BJ (cell line): ENCODE measurements around the gene CKAP2. TPM values are rescaled to one million over a fixed set of nuclear protein-coding genes. Genes with fewer than 3 reads are reported as not detected.
"Not testable (repeated sequence)": the region's sequence is repeated elsewhere in the genome, so short reads cannot be mapped to it uniquely, and the experiment has no call there.

Experiments
- CTCF ChIA-PET: fragments of 350-600 bp; formaldehyde crosslinking; extraction: SDS; loops from one replicate; lab custom pipeline; 2021; ENCODE audit warnings: antibody characterized with exemption, inconsistent platforms; lab: Yijun Ruan, JAX
- POLR2A ChIA-PET: fragments of 300-600 bp; sonication (Branson Sonifier 250); formaldehyde crosslinking; extraction: SDS; loops from one replicate; lab custom pipeline; 2021; ENCODE audit warnings: antibody characterized with exemption; lab: Charles Lee
- DNase-seq: peaks from one replicate; pipeline ENCODE4 v3.0.0-alpha.2; 2011; ENCODE audit warnings: low read depth
- H3K27me3 ChIP-seq: 2 replicates; pipeline ENCODE4 v1.6.0; 2011; ENCODE audit warnings: low read length; ENCODE audit not compliant: control insufficient read depth, insufficient read depth
- H3K36me3 ChIP-seq: 2 replicates; pipeline ENCODE4 v1.5.1; 2011; ENCODE audit warnings: low read length; ENCODE audit not compliant: control insufficient read depth, insufficient read depth
- H3K4me3 ChIP-seq: 2 replicates; pipeline ENCODE4 v1.5.1; 2011; ENCODE audit warnings: low read depth, mild to moderate bottlenecking, control low read depth, low read length
- polyA minus RNA-seq: library from RNA; depleted of rRNA, polyadenylated mRNA; stranded (reverse); fragments of >200 nt; gene quantifications from 2 replicates; pipeline ENCODE4 v1.2.3, GENCODE V29; 2011; rRNA and poly(A)+ RNA removed
- polyA plus RNA-seq: library from polyadenylated mRNA; depleted of rRNA; stranded (reverse); fragments of >200 nt; gene quantifications from 2 replicates; pipeline ENCODE4 v1.2.3, GENCODE V29; 2011; rRNA removed
- TF ChIP-seq, protein P1 (sequence below): IDR thresholded peaks from 2 replicates; pipeline ENCODE4 v1.5.1; 2011; ENCODE audit warnings: low read depth, mild to moderate bottlenecking, control low read depth, inconsistent platforms, low read length, moderate library complexity; ENCODE audit not compliant: insufficient read depth

CKAP2 gene, protein sequence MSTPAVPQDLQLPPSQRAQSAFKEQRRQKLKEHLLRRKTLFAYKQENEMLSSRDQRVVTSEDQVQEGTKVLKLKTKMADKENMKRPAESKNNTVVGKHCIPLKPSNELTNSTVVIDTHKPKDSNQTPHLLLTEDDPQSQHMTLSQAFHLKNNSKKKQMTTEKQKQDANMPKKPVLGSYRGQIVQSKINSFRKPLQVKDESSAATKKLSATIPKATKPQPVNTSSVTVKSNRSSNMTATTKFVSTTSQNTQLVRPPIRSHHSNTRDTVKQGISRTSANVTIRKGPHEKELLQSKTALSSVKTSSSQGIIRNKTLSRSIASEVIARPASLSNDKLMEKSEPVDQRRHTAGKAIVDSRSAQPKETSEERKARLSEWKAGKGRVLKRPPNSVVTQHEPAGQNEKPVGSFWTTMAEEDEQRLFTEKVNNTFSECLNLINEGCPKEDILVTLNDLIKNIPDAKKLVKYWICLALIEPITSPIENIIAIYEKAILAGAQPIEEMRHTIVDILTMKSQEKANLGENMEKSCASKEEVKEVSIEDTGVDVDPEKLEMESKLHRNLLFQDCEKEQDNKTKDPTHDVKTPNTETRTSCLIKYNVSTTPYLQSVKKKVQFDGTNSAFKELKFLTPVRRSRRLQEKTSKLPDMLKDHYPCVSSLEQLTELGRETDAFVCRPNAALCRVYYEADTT
- 9.6 and 17.2 TPM in 2 replicates for polyA plus RNA-seq
- 5.7 and 9.7 TPM in 2 replicates for polyA minus RNA-seq

DNA sequence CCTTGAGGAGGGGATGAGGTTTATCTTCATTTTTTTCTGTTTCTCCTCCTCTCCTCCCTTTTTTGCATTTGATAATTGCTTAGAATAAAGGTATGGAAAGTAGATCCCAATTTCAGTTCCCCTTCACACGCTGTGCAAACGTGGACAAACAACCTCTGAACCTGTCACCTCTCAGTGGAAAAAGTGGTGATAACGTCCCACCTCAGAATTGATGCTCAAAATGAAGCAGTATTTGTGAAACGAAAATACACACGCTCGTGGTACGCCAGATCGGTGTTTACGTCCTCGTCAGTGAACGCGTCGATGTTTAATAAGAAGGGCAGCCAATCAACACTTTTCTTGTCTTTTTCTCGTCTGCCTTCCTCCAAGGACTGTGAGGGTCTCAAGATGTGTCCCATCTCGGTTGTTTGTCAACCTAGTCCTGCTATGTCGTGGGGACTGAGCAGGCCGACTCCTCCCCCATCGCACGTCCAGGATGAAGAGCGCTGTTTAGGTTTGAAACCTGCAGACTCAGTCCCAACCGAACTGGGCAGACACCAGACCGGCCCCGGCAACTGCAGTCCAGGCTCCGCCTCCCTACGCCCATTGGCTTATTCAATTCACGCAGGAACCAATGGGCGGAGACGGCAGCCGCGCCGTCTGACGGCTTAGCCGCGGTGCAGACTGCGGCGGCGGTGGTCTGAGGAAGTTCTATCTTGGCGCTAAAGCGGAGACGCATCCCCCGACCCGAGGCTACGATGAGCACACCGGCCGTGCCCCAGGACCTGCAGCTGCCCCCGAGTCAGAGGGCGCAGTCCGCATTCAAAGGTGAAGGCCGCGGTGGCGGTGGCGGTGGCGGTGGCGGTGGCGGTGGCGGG, at the start of gene CKAP2:
Gene CKAP2 (plus strand): TSS at position 659 of the 857 bp plus-strand sequence. CDS start 79 bp downstream, at position 738.
- Histone ChIP-seq H3K36me3 (no peaks in the 10 kb centered on the region; the same call in 1 of the 2 replicates), H3K27me3 (no peaks in the 10 kb centered on the region), H3K4me3 (peak within 1 kb of the TSS; percentile 83)
- CTCF ChIA-PET = no interaction called here
- TF ChIP-seq, protein P1, sequence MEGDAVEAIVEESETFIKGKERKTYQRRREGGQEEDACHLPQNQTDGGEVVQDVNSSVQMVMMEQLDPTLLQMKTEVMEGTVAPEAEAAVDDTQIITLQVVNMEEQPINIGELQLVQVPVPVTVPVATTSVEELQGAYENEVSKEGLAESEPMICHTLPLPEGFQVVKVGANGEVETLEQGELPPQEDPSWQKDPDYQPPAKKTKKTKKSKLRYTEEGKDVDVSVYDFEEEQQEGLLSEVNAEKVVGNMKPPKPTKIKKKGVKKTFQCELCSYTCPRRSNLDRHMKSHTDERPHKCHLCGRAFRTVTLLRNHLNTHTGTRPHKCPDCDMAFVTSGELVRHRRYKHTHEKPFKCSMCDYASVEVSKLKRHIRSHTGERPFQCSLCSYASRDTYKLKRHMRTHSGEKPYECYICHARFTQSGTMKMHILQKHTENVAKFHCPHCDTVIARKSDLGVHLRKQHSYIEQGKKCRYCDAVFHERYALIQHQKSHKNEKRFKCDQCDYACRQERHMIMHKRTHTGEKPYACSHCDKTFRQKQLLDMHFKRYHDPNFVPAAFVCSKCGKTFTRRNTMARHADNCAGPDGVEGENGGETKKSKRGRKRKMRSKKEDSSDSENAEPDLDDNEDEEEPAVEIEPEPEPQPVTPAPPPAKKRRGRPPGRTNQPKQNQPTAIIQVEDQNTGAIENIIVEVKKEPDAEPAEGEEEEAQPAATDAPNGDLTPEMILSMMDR = no peak
- peak; percentile 75 for DNase-seq
- POLR2A ChIA-PET = no interaction called here

DNA sequence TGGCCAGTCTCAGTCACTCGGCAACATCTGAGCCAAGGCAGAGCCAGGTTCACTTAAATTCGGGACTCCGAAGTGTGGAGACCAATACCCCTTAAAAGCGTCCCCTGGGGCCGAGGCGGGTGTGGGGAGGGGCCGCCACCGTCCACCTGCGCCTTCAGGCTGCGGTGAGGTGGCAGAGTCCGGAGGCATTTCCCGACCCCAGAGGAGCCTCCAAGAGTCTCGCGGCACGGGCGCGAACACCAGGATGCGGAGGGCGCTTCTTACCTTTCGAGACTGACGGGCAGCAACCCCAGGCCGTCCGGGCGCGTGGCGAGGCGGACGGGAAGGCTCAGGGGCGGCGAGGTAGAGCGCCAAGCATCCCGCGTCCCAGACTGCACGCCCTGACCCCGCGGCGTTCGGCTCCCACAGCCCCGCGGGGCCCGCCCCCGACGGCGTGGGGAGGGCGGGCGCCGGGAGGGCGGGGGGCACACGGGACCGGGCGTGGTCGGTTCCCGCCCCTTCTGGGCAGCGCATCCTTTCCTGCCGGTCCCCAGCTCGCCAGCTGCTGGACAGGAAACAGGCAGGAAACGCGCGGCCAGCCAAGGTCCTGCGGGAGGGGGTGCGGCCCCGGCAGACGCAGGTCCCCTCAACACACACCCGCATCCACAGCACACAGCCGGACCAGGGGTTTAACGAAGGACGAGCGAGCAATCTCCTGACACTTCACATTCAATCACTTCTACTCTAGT, 49.3 kb upstream of the CKAP2 start, which contains the start of gene THSD1:
Gene THSD1 (minus strand): TSS at position 406 of the 728 bp plus-strand sequence. CDS start 3,572 bp downstream, outside the sequence.
- no peak for DNase-seq
- ChIA-PET POLR2A (no interaction called here), CTCF (interaction anchor here (1.3 kb wide), 2 partner anchors 9 to 45 kb away, joined by 5 read pairs; partner anchors contain the start of gene VPS36)
- peak within 1 kb of the TSS; percentile 78 for H3K4me3 ChIP-seq
- no peaks in the 10 kb centered on the region for H3K27me3 ChIP-seq
- no peaks in the 10 kb centered on the region for H3K36me3 ChIP-seq
- TF ChIP-seq, protein P1 = no peak

DNA sequence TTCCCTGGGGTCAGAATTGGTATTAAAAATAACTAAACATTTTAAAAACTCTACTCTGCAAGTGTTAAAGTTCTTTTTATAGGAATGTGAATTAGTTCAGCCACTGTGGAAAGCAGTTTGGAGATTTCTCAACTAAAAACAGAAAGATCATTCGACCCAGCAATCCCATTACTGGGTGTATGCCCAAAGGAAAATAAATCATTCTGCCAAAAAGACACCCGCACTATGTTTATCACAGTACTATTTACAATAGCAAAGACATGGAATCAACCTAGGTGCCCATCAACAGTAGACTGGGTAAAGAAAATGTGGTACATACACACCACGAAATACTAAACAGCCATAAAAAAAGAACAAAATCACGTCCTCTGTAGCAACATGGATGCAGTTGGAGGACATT, 48.6 kb upstream of the CKAP2 start:
- no peaks in the 10 kb centered on the region for H3K27me3 ChIP-seq
- H3K4me3 ChIP-seq = peak overlapping the region; percentile 78
- ChIA-PET POLR2A (no interaction called here), CTCF (interaction anchor here (1.2 kb wide), 1 partner anchor 33 kb away, joined by 3 read pairs; no protein-coding TSS in a partner anchor)
- TF ChIP-seq, protein P1 = no peak
- peaks cover 1% of the 10 kb centered on the region; the same call in 1 of the 2 replicates for H3K36me3 ChIP-seq
- no peak for DNase-seq

DNA sequence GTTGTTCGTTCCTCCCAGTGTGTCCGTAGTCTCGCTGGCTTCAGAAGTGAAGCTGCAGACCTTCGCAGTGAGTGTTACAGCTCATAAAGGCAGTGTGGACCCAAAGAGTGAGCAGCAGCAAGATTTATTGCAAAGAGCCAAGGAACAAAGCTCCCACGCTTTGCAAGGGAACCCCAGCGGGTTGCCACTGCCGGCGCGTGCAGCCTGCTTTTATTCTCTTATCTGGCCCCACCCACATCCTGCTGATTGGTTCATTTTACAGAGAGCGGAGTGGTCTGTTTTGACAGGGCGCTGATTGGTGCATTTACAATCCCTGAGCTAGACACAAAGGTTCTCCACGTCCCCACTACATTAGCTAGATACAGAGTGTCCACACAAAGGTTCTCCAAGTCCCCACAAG, 47.8 kb upstream of the CKAP2 start:
- H3K36me3 ChIP-seq, POLR2A ChIA-PET, H3K27me3 ChIP-seq, DNase-seq, H3K4me3 ChIP-seq: not testable (repeated sequence)
- CTCF ChIA-PET = interaction anchor here (0.6 to 1.2 kb wide), 3 partner anchors 20 to 1392 kb away, joined by 3 to 4 read pairs (median 3); no protein-coding TSS in a partner anchor

DNA sequence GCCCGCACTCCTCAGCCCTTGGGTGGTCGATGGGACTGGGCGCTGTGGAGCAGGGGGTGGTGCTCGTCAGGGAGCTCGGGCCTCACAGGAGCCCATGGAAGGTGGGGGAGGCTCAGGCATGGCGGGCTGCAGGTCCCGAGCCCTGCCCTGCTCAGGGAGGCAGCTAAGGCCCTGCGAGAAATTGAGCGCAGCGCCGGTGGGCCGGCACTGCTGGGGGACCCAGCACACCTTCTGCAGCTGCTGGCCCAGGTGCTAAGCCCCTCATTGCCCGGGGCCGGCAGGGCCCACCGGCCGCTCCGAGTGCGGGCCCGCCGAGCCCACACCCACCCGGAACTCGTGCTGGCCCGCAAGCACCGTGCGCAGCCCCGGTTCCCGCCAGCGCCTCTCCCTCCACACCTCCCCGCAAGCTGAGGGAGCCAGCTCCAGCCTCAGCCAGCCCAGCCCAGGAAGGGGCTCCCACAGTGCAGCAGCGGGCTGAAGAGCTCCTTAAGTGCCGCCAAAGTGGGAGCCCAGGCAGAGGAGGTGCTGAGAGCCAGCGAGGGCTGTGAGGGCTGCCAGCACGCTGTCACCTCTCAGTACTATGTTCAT, 47.1 kb upstream of the CKAP2 start:
- DNase-seq, H3K4me3 ChIP-seq, CTCF ChIA-PET, H3K36me3 ChIP-seq, POLR2A ChIA-PET, H3K27me3 ChIP-seq: not testable (repeated sequence)
